ENCODE results near the gene FGD4. TPM values are rescaled to one million over a fixed set of nuclear protein-coding genes. Genes with fewer than 3 reads are reported as not detected.

FGD4 gene
- total RNA-seq, 4 donors from 2014 or later, result 85.8 to 135 (median 123) TPM

DNA sequence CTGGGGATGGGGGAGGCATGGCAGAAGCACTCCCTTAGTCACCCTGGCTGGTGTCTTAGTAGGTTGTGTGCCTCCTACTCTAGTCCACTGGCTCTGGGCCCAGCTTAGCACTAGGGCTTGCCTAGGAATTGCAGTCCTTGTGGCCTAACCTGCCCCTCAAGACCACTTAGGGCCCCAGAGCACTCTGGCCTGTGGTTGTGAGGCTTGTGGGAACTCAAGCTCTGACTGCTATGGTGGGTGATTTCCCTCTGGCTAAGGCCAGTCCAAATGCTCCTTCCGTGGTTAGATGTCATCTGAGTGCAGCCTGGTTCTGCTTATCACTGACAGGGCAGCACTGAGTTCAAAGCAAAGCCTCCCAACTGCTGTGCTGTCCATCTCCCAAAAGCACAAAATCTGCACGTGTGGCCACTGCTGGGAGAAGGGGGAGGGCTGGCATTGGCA is 20.2 kb downstream of the FGD4 start:
- no peaks in the 10 kb centered on the region for H3K36me3 ChIP-seq
- H3K27ac ChIP-seq, result no peak overlapping the region
- no peaks in the 10 kb centered on the region for H3K27me3 ChIP-seq
- H3K9me3 ChIP-seq, result no peaks in the 10 kb centered on the region
- no peak for TF ChIP-seq POLR2A (IDR thresholded peaks at IDR 0.05)
- TF ChIP-seq, protein P1, sequence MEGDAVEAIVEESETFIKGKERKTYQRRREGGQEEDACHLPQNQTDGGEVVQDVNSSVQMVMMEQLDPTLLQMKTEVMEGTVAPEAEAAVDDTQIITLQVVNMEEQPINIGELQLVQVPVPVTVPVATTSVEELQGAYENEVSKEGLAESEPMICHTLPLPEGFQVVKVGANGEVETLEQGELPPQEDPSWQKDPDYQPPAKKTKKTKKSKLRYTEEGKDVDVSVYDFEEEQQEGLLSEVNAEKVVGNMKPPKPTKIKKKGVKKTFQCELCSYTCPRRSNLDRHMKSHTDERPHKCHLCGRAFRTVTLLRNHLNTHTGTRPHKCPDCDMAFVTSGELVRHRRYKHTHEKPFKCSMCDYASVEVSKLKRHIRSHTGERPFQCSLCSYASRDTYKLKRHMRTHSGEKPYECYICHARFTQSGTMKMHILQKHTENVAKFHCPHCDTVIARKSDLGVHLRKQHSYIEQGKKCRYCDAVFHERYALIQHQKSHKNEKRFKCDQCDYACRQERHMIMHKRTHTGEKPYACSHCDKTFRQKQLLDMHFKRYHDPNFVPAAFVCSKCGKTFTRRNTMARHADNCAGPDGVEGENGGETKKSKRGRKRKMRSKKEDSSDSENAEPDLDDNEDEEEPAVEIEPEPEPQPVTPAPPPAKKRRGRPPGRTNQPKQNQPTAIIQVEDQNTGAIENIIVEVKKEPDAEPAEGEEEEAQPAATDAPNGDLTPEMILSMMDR (IDR thresholded peaks at IDR 0.05), result no peak
- no peak for DNase-seq
- no peak overlapping the region for H3K4me3 ChIP-seq
- H3K4me1 ChIP-seq, result peaks cover 0 to 9% (median 0%) of the 10 kb centered on the region in 4 donors

DNA sequence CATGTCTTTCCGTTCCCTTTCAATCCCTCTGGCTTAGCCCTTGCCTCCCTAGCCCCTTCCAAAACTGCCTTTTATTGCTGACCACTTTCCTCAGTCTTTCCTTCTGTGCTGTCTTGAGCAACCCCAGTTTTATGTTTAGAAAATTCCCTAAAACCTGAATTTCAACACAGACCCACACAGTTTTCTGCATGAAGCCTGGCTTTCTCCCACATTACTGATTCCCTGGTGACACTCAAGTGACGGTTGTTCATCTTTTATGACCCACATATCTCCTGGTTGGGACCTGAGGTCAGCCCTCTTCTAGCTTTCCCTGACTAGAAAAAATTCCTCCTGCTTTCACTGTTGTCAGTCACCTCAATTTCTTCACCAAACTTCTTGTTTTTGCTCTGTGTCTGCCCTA is 21.0 kb downstream of the FGD4 start:
- H3K9me3 ChIP-seq, result no peaks in the 10 kb centered on the region
- DNase-seq, result no peak
- TF ChIP-seq POLR2A (IDR thresholded peaks at IDR 0.05), result no peak
- TF ChIP-seq, protein P1 (IDR thresholded peaks at IDR 0.05), result no peak

DNA sequence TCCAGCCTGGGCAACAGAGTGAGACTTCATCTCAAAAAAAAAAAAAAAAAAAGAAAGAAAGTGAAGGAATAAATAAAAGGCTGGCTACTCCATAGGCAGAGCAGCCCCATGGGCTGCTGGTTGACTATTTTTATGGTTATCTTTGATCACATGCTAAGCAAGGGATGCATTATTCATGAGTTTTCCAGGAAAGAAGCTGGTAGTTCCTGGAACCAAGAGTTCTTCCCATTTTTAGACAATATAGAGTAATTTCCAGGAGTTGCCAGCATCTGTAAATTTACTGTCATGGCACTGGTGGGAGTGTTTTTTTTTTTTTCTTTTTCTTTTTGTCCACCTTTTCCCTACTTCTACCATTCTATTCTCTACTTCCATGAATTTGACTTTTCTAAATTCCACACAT is 24.2 kb downstream of the FGD4 start:
- Histone ChIP-seq H3K4me3 (no peak overlapping the region), H3K27ac (no peak overlapping the region), H3K9me3 (peaks cover 0 to 3% (median 0%) of the 10 kb centered on the region in 4 donors), H3K27me3 (no peaks in the 10 kb centered on the region), H3K4me1 (peaks cover 0 to 9% (median 0%) of the 10 kb centered on the region in 4 donors), H3K36me3 (no peaks in the 10 kb centered on the region)
- DNase-seq, result no peak
- TF ChIP-seq POLR2A (IDR thresholded peaks at IDR 0.05), result no peak
- TF ChIP-seq, protein P1 (IDR thresholded peaks at IDR 0.05), result no peak

More for the DNA sequence above, 21.0 kb downstream of the FGD4 start:
- H3K27ac ChIP-seq, result no peak overlapping the region
- peaks cover 0 to 9% (median 0%) of the 10 kb centered on the region in 4 donors for H3K4me1 ChIP-seq
- H3K4me3 ChIP-seq, result no peak overlapping the region
- no peaks in the 10 kb centered on the region for H3K27me3 ChIP-seq
- H3K36me3 ChIP-seq, result no peaks in the 10 kb centered on the region

DNA sequence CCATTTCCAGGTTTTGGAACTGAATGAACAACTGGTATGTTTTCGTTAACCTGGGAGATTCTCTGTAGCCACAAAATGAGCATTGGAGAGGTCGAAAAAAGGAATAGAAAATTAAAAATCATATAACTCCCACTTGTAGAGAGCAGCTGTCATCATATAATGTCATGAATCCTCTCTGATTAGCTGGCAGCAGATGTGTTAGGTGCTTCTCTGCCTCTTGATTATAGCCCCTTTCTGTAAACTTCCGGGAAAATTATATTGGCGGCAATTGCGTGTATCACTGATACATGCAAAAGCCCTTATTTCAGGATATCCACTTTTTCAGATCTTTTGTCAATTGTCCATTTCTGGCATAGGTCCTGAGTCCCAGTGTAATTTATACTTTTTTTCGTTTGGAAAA is 31.7 kb downstream of the FGD4 start:
- Histone ChIP-seq H3K36me3 (no peaks in the 10 kb centered on the region), H3K9me3 (peaks cover 0 to 7% (median 1%) of the 10 kb centered on the region in 4 donors), H3K27me3 (no peaks in the 10 kb centered on the region), H3K4me3 (no peak overlapping the region), H3K4me1 (no peaks in the 10 kb centered on the region), H3K27ac (no peak overlapping the region)
- DNase-seq, result no peak
- TF ChIP-seq POLR2A (IDR thresholded peaks at IDR 0.05), result no peak
- TF ChIP-seq, protein P1 (IDR thresholded peaks at IDR 0.05), result no peak

DNA sequence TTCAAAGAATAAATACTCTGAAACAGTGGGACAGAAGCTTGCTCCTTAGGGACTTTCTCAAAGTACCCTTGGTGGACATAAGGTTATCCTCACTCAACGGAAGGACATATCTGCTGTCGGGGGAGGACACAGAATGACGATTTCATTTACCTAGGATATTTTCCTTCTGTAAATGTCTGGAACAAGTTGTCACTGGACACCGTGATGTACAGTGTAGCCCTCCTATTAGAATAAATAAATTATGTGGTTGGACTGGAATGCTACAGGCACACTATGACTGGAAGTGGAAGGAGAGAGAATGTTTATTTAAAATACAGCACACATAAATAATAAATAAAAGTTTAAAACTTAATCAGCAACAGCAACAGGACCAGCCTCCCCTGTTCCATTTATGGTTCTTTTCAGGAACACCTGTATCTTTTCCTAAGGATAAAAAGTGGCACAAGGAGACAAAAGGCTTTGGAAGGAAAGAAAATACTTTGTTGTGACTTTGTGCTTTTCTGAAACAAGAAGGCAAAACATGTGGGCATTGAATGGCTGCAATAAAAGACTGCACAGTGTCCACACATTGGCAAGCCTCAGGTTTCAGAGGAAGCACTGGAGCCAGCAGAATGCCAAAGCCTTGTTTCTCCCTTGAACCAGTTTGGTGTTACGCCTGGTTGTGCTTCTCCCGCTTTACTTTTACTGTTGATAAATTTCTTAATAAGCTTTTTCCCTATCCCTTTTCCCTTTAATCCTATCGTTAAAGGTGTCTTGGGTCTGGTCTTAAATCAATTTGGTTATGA is 36.8 kb downstream of the FGD4 start:
- H3K4me1 ChIP-seq, result no peaks in the 10 kb centered on the region
- no peak for DNase-seq
- no peaks in the 10 kb centered on the region for H3K27me3 ChIP-seq
- no peaks in the 10 kb centered on the region for H3K36me3 ChIP-seq
- no peak for TF ChIP-seq POLR2A (IDR thresholded peaks at IDR 0.05)
- TF ChIP-seq, protein P1 (IDR thresholded peaks at IDR 0.05), result no peak
- no peaks in the 10 kb centered on the region for H3K9me3 ChIP-seq
- no peak overlapping the region for H3K27ac ChIP-seq
- no peak overlapping the region for H3K4me3 ChIP-seq
